PC-3 (cell line): ENCODE data around the gene KDM7A. TPM values are rescaled to one million over a fixed set of nuclear protein-coding genes. Genes with fewer than 3 reads are reported as not detected.

ENCODE experiments used
- ATAC-seq: fragments of 200-7000 bp; cut with Tn5 transposase; 2 replicates; pipeline ENCODE4 v1.9.1; 2020; ENCODE audit warnings: mild to moderate bottlenecking, moderate library complexity
- BruUV-seq: library from RNA; stranded (reverse); fragments of 400-500 nt; replicated peaks from 2 replicates; lab custom pipeline; 2021; lab: Mats Ljungman, UMichigan
- CTCF ChIA-PET: fragments of 300-600 bp; sonication (Branson Sonifier 250); formaldehyde crosslinking; loops from one replicate; lab custom pipeline; 2022; ENCODE audit warnings: antibody characterized with exemption; lab: Charles Lee
- POLR2A ChIA-PET: fragments of 300-600 bp; sonication (Branson Sonifier 250); formaldehyde crosslinking; loops from one replicate; lab custom pipeline; 2022; ENCODE audit warnings: antibody characterized with exemption; ENCODE audit not compliant: unreplicated experiment; lab: Charles Lee
- DNase-seq: peaks from one replicate; pipeline ENCODE4 v3.0.0-alpha.2; 2015
- H2AFZ ChIP-seq: fragments of 300-600 bp; sonication (generic); 2 replicates; pipeline ENCODE4 v1.6.0; 2016; ENCODE audit warnings: antibody characterized with exemption, low read length
- H3F3A ChIP-seq: fragments of 300-600 bp; sonication (generic); one replicate; pipeline ENCODE4 v1.6.0; 2017; ENCODE audit warnings: antibody characterized with exemption, low read length, control low read depth, mild to moderate bottlenecking; ENCODE audit not compliant: unreplicated experiment
- H3K27ac ChIP-seq: fragments of 300-600 bp; sonication (generic); 2 replicates; pipeline ENCODE4 v1.5.1; 2016; ENCODE audit warnings: mild to moderate bottlenecking, low read length
- H3K27me3 ChIP-seq: fragments of 300-600 bp; sonication (generic); 2 replicates; pipeline ENCODE4 v1.6.1; 2016; ENCODE audit warnings: low read length, mixed read lengths
- H3K36me3 ChIP-seq: fragments of 300-600 bp; sonication (generic); 2 replicates; pipeline ENCODE4 v1.6.1; 2016; ENCODE audit warnings: low read depth, mixed run types, low read length, mixed read lengths
- H3K4me1 ChIP-seq: fragments of 300-600 bp; sonication (generic); 2 replicates; pipeline ENCODE4 v1.5.1; 2016; ENCODE audit warnings: low read length; ENCODE audit not compliant: insufficient read depth
- H3K4me2 ChIP-seq: fragments of 300-600 bp; sonication (generic); 2 replicates; pipeline ENCODE4 v1.6.0; 2016; ENCODE audit warnings: low read length
- H3K4me3 ChIP-seq: fragments of 300-600 bp; sonication (generic); 2 replicates; pipeline ENCODE4 v1.5.1; 2016; ENCODE audit warnings: mild to moderate bottlenecking, low read length, mixed read lengths
- H3K79me2 ChIP-seq: fragments of 300-600 bp; sonication (generic); 2 replicates; pipeline ENCODE4 v1.6.1; 2017; ENCODE audit warnings: low read length, mixed read lengths
- H3K9ac ChIP-seq: fragments of 300-600 bp; sonication (generic); 2 replicates; pipeline ENCODE4 v1.6.0; 2016; ENCODE audit warnings: mild to moderate bottlenecking, low read length
- H3K9me2 ChIP-seq: fragments of 300-600 bp; sonication (generic); replicated peaks from 2 replicates; pipeline ENCODE4 v1.6.1; 2016; ENCODE audit warnings: mixed run types, low read length, mixed read lengths
- H3K9me3 ChIP-seq: fragments of 300-600 bp; sonication (generic); 2 replicates; pipeline ENCODE4 v1.6.1; 2016; ENCODE audit warnings: low read length, mixed read lengths
- H4K20me1 ChIP-seq: fragments of 300-600 bp; sonication (generic); 2 replicates; pipeline ENCODE4 v1.6.1; 2016; ENCODE audit warnings: low read length, mixed read lengths
- CTCF ChIP-seq: fragments of 300-600 bp; sonication (generic); conservative IDR thresholded peaks from 2 replicates; pipeline ENCODE4 v1.5.1; 2017; ENCODE audit warnings: antibody characterized with exemption, low read depth, mild to moderate bottlenecking, low read length
- EZH2 ChIP-seq: fragments of 300-600 bp; sonication (generic); IDR thresholded peaks from one replicate; pipeline ENCODE4 v1.6.1; 2017; ENCODE audit warnings: antibody characterized with exemption, mild to moderate bottlenecking, low read length; ENCODE audit not compliant: unreplicated experiment
- EZH2phosphoT487 ChIP-seq: fragments of 300-600 bp; sonication (generic); IDR thresholded peaks from 2 replicates; pipeline ENCODE4 v1.6.1; 2018; ENCODE audit warnings: mild to moderate bottlenecking, antibody characterized with exemption, low read length, borderline replicate concordance
- intact Hi-C: fragments of 100-400 bp; cut with micrococcal nuclease; formaldehyde crosslinking; loops from 2 replicates; pipeline ENCODE4 v1.9.0; 2023
- total RNA-seq: library from RNA; depleted of rRNA; stranded (reverse); fragments of >200 nt; gene quantifications from 2 replicates; pipeline ENCODE4 v1.2.3, GENCODE V29; 2014

KDM7A gene
- total RNA-seq, 1 experiment from 2014 or later: 2.8 TPM

DNA sequence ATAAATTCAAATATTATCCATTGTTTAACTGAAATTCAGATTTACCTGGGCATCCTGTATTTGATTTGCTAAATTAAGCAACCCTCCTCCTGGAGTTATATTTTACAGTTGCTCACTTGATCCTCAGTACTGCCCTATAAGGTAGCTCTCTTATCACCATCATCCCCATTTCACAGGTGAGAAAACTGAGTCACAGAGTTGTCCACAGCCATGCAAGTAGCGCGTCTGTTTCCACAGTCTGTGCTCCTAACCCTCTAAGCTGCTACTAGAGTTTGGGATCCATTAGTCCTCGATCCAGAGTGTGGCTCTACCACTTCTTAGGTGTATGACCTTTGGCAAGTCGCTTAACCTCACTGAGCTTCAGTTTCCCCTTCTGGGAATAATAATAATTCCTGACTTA, 34.9 kb upstream of the KDM7A start:
- H2AFZ ChIP-seq: no peak overlapping the region
- peaks cover 26% of the 10 kb centered on the region for H3K4me1 ChIP-seq
- H3K9me2 ChIP-seq: no peaks in the 10 kb centered on the region
- TF ChIP-seq CTCF: no peak
- no peak for TF ChIP-seq EZH2phosphoT487
- no peak for TF ChIP-seq EZH2
- H3K4me2 ChIP-seq: no peak overlapping the region
- no peaks in the 10 kb centered on the region for H3K9me3 ChIP-seq
- ATAC-seq: no peak; the same call in 1 of the 2 replicates
- no peaks in the 10 kb centered on the region for H3K79me2 ChIP-seq
- no peak overlapping the region for H3K4me3 ChIP-seq
- H3K9ac ChIP-seq: no peak overlapping the region
- H3K36me3 ChIP-seq: no peaks in the 10 kb centered on the region
- no TSS peak for BruUV-seq
- no peak for DNase-seq
- no peaks in the 10 kb centered on the region for H3F3A ChIP-seq
- ChIA-PET POLR2A (no interaction called here), CTCF (no interaction called here)
- intact Hi-C loops: no loop called here
- no peaks in the 10 kb centered on the region for H4K20me1 ChIP-seq
- H3K27ac ChIP-seq: no peak overlapping the region
- H3K27me3 ChIP-seq: peaks cover 3% of the 10 kb centered on the region; the same call in 1 of the 2 replicates

DNA sequence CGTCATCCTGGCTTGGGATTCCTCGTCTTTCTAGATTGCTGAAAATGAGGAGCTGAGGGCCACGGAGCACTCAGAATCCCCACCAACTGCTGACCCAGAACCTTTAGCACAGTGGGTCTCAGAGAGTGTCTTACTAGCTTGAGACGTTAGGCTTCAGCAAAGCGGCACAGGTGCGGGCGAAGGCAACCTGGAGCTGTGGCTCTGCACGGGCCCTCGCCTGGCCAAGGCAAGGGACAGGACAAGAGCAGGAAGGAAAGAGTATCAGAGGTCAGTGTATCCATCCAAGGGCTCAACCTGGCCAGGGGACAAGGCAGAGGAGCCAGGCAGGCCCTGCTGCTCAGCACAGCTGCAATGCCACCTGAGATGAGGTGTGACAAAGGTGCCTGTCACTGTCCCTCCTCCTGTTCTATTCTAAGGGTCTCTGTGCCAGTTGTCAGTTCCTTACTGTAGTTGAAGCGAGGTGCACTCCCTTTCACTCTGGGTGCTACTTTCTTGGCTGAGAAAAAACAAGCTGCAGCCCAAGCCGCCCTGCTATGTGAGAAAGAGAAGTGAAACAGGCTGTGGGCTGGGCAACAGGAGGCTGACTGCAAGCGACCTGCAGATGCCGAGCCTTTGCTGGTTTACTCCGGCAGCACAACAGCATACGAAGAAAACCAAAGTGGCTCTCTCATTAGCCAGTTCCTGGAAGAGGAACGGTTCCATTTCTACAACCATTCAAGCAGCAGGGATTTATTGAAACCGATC, 33.3 kb upstream of the KDM7A start:
- ATAC-seq (no peak), DNase-seq (no peak)
- ChIA-PET POLR2A (no interaction called here), CTCF (no interaction called here)
- no peak overlapping the region for H3K27ac ChIP-seq
- no peaks in the 10 kb centered on the region for H4K20me1 ChIP-seq
- intact Hi-C loops: no loop called here
- no peak for TF ChIP-seq EZH2phosphoT487
- no peak overlapping the region for H3K9ac ChIP-seq
- H3F3A ChIP-seq: no peaks in the 10 kb centered on the region
- no peak overlapping the region for H2AFZ ChIP-seq
- no peak overlapping the region for H3K4me3 ChIP-seq
- H3K4me2 ChIP-seq: no peak overlapping the region
- H3K9me3 ChIP-seq: no peaks in the 10 kb centered on the region
- no peaks in the 10 kb centered on the region for H3K79me2 ChIP-seq
- H3K9me2 ChIP-seq: no peaks in the 10 kb centered on the region
- BruUV-seq: no TSS peak
- H3K4me1 ChIP-seq: peaks cover 25% of the 10 kb centered on the region
- peaks cover 5% of the 10 kb centered on the region; the same call in 1 of the 2 replicates for H3K27me3 ChIP-seq
- no peaks in the 10 kb centered on the region for H3K36me3 ChIP-seq

- H2AFZ ChIP-seq: no peak overlapping the region
- H4K20me1 ChIP-seq: no peaks in the 10 kb centered on the region
- ChIA-PET CTCF (no interaction called here), POLR2A (no interaction called here)
- no peak overlapping the region for H3K9ac ChIP-seq
- intact Hi-C loops: no loop called here
- H3K27me3 ChIP-seq: peaks cover 5% of the 10 kb centered on the region; the same call in 1 of the 2 replicates
- DNase-seq (no peak), ATAC-seq (no peak)
- H3K4me2 ChIP-seq: no peak overlapping the region
- TF ChIP-seq EZH2phosphoT487 (no peak), CTCF (no peak), EZH2 (no peak)
- no peaks in the 10 kb centered on the region for H3K9me2 ChIP-seq
- no peak overlapping the region for H3K27ac ChIP-seq
- no peaks in the 10 kb centered on the region for H3K36me3 ChIP-seq
- no peak overlapping the region for H3K4me3 ChIP-seq
- H3K4me1 ChIP-seq: peaks cover 1% of the 10 kb centered on the region; the same call in 1 of the 2 replicates
- no peaks in the 10 kb centered on the region for H3F3A ChIP-seq
- H3K9me3 ChIP-seq: no peaks in the 10 kb centered on the region
- H3K79me2 ChIP-seq: no peaks in the 10 kb centered on the region
- BruUV-seq: no TSS peak
These were observed 30.0 kb upstream of the KDM7A start for GRCh38 chr7:140206616-140207389.
